ENCODE data around the gene DAP.
"Not testable (repeated sequence)": the region's sequence is repeated elsewhere in the genome, so short reads cannot be mapped to it uniquely, and the experiment has no call there.

Gene DAP

GRCh38 chr5:10761185-10761932 is at the start of gene DAP:
Gene DAP (minus strand): TSS chr5:10761234. CDS start chr5:10761068, 166 bp downstream.
- DNase-seq, result peak; percentile 88

- no peak for DNase-seq
Measured at GRCh38 chr5:10808347-10809226, 47.6 kb upstream of the DAP start.

GRCh38 chr5:10801931-10802666 is 41.1 kb upstream of the DAP start:
- DNase-seq, result no peak

GRCh38 chr5:10800852-10801251 is 39.8 kb upstream of the DAP start:
- DNase-seq, result no peak

GRCh38 chr5:10797261-10797660 is 36.2 kb upstream of the DAP start:
- no peak for DNase-seq

- DNase-seq, result no peak
Measured at GRCh38 chr5:10793785-10794184, 32.8 kb upstream of the DAP start.

- DNase-seq, result no peak
Measured at GRCh38 chr5:10792336-10792735, 31.3 kb upstream of the DAP start.

- no peak for DNase-seq
Measured at GRCh38 chr5:10789726-10790125, 28.7 kb upstream of the DAP start.

- no peak for DNase-seq
Measured at GRCh38 chr5:10789021-10789420, 28.0 kb upstream of the DAP start.

GRCh38 chr5:10788358-10788757 is 27.3 kb upstream of the DAP start:
- DNase-seq, result no peak

- no peak for DNase-seq
Measured at GRCh38 chr5:10786835-10787234, 25.8 kb upstream of the DAP start.

GRCh38 chr5:10780208-10780607 is 19.2 kb upstream of the DAP start:
- DNase-seq, result not testable (repeated sequence)

- DNase-seq, result no peak
Measured at GRCh38 chr5:10779592-10779991, 18.6 kb upstream of the DAP start.

GRCh38 chr5:10778179-10778910 is 17.3 kb upstream of the DAP start:
- DNase-seq, result no peak

- no peak for DNase-seq
Measured at GRCh38 chr5:10775646-10776045, 14.6 kb upstream of the DAP start.

GRCh38 chr5:10772901-10773585 is 12.0 kb upstream of the DAP start:
- no peak for DNase-seq

- no peak for DNase-seq
Measured at GRCh38 chr5:10768328-10768899, 7.4 kb upstream of the DAP start.

GRCh38 chr5:10762776-10763500 is 1.9 kb upstream of the DAP start:
- no peak for DNase-seq

- DNase-seq, result no peak
Measured at GRCh38 chr5:10761933-10762775, 1.1 kb upstream of the DAP start.

GRCh38 chr5:10760921-10761184 is 181 bp downstream of the DAP start:
- DNase-seq, result no peak

Data from KG1 (cell line).